ENCODE results near the gene PTCH1. TPM values are rescaled to one million over a fixed set of nuclear protein-coding genes. Genes with fewer than 3 reads are reported as not detected.

PTCH1 gene
- total and polyA plus RNA-seq, 2 donors (not counting 1 experiment from before 2014, with no cell fraction given) = 3.5 to 13.8 TPM

GRCh38 chr9:95565982-95566381 lies 49.2 kb upstream of the PTCH1 start:
- Histone ChIP-seq H3K4me3 (ENCODE audit: control extremely low read depth in 1 of 5, extremely low read depth in 1 of 5, insufficient read depth in 1 of 5, low read depth in 2 of 5, low read length in 4 of 5) (no peak overlapping the region), H4K20me1 (ENCODE audit: control insufficient read depth, insufficient read depth, low read length, poor library complexity, severe bottlenecking) (no peaks in the 10 kb centered on the region), H3K27ac (ENCODE audit: low read length in 2 of 2) (no peak overlapping the region), H3K36me3 (replicated peaks in 1 of 2; ENCODE audit: control extremely low read depth in 1 of 2, control insufficient read depth in 1 of 2, extremely low read depth in 1 of 2, insufficient read depth in 2 of 2, low read length in 1 of 2) (no peaks in the 10 kb centered on the region), H2AFZ (ENCODE audit: insufficient read depth, low read depth, low read length, poor library complexity, severe bottlenecking) (no peak overlapping the region), H3K27me3 (replicated peaks in 1 of 4; ENCODE audit: control extremely low read depth in 1 of 4, control insufficient read depth in 3 of 4, insufficient read depth in 4 of 4, low read length in 3 of 4) (peaks cover 0 to 28% (median 11%) of the 10 kb centered on the region in 4 experiments), H3K9me3 (ENCODE audit: control extremely low read depth in 1 of 3, control insufficient read depth in 2 of 3, insufficient read depth in 1 of 3, low read length in 2 of 3) (peaks cover 0 to 13% (median 0%) of the 10 kb centered on the region in 3 donors), H3K4me2 (replicated peaks; ENCODE audit: low read depth, low read length, poor library complexity, severe bottlenecking) (no peak overlapping the region), H3K9ac (ENCODE audit: low read length) (no peak overlapping the region), H3K4me1 (ENCODE audit: control insufficient read depth in 2 of 2, insufficient read depth in 2 of 2, low read length in 2 of 2) (peaks cover 3 to 11% of the 10 kb centered on the region in 2 donors), H3K79me2 (ENCODE audit: control insufficient read depth, insufficient read depth, low read length) (no peaks in the 10 kb centered on the region)
- CTCF ChIA-PET = no interaction called here
- no peak for DNase-seq
- no peak overlapping the region for H3K4me3 Mint-ChIP-seq
- intact Hi-C loops (cut with micrococcal nuclease) = no loop called here
- ATAC-seq (ENCODE audit: low read depth) = no peak
- H3K4me1 Mint-ChIP-seq = peaks cover 7% of the 10 kb centered on the region
- POLR2A ChIA-PET = no interaction called here
- H3K27me3 Mint-ChIP-seq = peaks cover 57% of the 10 kb centered on the region
- H3K27ac Mint-ChIP-seq = no peak overlapping the region
- TF ChIP-seq CTCF (IDR thresholded peaks at IDR 0.05) = no peak
- no peak for TF ChIP-seq EZH2 (IDR thresholded peaks at IDR 0.05; ENCODE audit: borderline replicate concordance, insufficient read depth, low read depth, low read length, poor library complexity, severe bottlenecking)
- H3K9me3 Mint-ChIP-seq (ENCODE audit: insufficient read depth) = no peaks in the 10 kb centered on the region
- 87% methylated on average over 4 of the region's 5 CpGs for WGBS (ENCODE audit: insufficient coverage)

GRCh38 chr9:95561913-95562312 lies 45.1 kb upstream of the PTCH1 start:
- Histone ChIP-seq H3K27me3 (replicated peaks in 1 of 4; ENCODE audit: control extremely low read depth in 1 of 4, control insufficient read depth in 3 of 4, insufficient read depth in 4 of 4, low read length in 3 of 4) (peaks cover 0 to 4% (median 0%) of the 10 kb centered on the region in 4 experiments), H3K9me3 (ENCODE audit: control extremely low read depth in 1 of 3, control insufficient read depth in 2 of 3, insufficient read depth in 1 of 3, low read length in 2 of 3) (no peaks in the 10 kb centered on the region), H3K9ac (ENCODE audit: low read length) (no peak overlapping the region), H3K4me1 (ENCODE audit: control insufficient read depth in 2 of 2, insufficient read depth in 2 of 2, low read length in 2 of 2) (peaks cover 3 to 6% of the 10 kb centered on the region in 2 donors), H3K36me3 (replicated peaks in 1 of 2; ENCODE audit: control extremely low read depth in 1 of 2, control insufficient read depth in 1 of 2, extremely low read depth in 1 of 2, insufficient read depth in 2 of 2, low read length in 1 of 2) (no peaks in the 10 kb centered on the region), H4K20me1 (ENCODE audit: control insufficient read depth, insufficient read depth, low read length, poor library complexity, severe bottlenecking) (no peaks in the 10 kb centered on the region), H3K27ac (ENCODE audit: low read length in 2 of 2) (no peak overlapping the region), H3K4me2 (replicated peaks; ENCODE audit: low read depth, low read length, poor library complexity, severe bottlenecking) (no peak overlapping the region), H3K4me3 (ENCODE audit: control extremely low read depth in 1 of 5, extremely low read depth in 1 of 5, insufficient read depth in 1 of 5, low read depth in 2 of 5, low read length in 4 of 5) (no peak overlapping the region), H2AFZ (ENCODE audit: insufficient read depth, low read depth, low read length, poor library complexity, severe bottlenecking) (no peak overlapping the region), H3K79me2 (ENCODE audit: control insufficient read depth, insufficient read depth, low read length) (no peaks in the 10 kb centered on the region)
- ATAC-seq (ENCODE audit: low read depth) = no peak
- intact Hi-C loops (cut with micrococcal nuclease) = no loop called here
- H3K27me3 Mint-ChIP-seq = peaks cover 44% of the 10 kb centered on the region
- DNase-seq = no peak
- H3K9me3 Mint-ChIP-seq (ENCODE audit: insufficient read depth) = no peaks in the 10 kb centered on the region
- H3K27ac Mint-ChIP-seq = no peak overlapping the region
- ChIA-PET CTCF (no interaction called here), POLR2A (no interaction called here)
- H3K4me1 Mint-ChIP-seq = peaks cover 5% of the 10 kb centered on the region
- TF ChIP-seq CTCF (IDR thresholded peaks at IDR 0.05) (no peak), EZH2 (IDR thresholded peaks at IDR 0.05; ENCODE audit: borderline replicate concordance, insufficient read depth, low read depth, low read length, poor library complexity, severe bottlenecking) (no peak)
- peak overlapping the region; percentile 13 for H3K4me3 Mint-ChIP-seq
- WGBS (ENCODE audit: insufficient coverage) = 31% methylated on average over 10 of the region's 12 CpGs

Data from B cell (primary cell).